GM19438 (cell line): ENCODE measurements around the gene ASPN.

Experiments
- ATAC-seq: cut with Tn5 transposase; IDR thresholded peaks from one replicate; pipeline ENCODE4 v1.9.1; 2021; ENCODE audit warnings: low read depth; ENCODE audit not compliant: unreplicated experiment

The ASPN gene

DNA sequence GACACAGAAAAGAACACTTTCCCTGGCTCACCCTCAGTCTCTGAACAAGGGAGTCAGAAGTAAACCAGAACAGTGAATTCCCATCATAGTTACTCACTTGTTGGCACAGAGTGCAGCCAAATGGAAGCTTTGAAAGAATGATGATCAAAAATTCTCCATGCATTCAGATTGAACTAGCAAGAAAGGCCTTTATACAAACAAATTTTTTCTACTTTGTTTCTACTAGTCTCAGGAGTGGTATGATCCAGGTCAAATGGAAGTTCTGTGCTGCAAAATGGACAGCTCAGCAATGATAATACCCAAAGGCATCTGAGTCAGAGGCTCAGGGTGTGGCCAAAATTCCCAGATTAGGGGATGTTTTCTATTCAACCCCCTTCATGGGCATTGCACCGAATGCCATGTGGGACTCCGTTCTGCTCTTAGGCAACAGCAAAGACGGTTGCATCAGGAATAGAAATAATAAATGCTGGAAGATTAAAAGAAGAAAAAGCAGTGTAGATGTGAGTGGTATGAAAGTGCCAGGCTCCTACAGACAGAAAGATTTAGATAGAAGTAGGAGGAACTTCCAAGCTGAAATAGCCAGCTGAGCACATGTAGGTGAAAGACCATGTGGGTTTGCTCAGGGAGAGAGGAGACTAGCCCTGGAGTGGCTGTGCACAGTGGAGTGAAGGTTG, 24.0 kb upstream of the ASPN start:
- no peak for ATAC-seq

- ATAC-seq = no peak
Measured at GRCh38 chr9:92504881-92505280, 22.6 kb upstream of the ASPN start.

DNA sequence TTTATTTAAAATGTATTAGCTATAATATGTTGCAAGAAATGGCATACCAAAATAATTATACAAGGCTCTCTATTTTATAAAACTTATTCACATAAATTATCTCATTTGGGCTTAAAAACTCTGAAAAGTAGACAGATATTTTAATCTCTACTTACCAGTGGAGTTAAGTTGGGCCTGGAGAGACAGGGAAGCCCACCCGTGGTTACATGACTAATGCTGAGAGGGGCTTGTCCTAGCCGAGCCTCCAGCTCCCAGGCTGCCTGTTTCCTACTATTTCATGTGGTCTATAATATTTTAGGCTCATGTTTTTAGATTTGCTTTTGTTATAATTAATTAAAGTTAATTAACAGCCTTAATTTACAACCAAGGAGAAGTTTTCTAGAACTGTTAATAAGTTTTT, 20.9 kb upstream of the ASPN start:
- no peak for ATAC-seq

- ATAC-seq = no peak
Measured at GRCh38 chr9:92501671-92502393, 19.5 kb upstream of the ASPN start.

- no peak for ATAC-seq
Measured at GRCh38 chr9:92500725-92501124, 18.4 kb upstream of the ASPN start.

- ATAC-seq = no peak
Measured at GRCh38 chr9:92499701-92500100, 17.4 kb upstream of the ASPN start.

DNA sequence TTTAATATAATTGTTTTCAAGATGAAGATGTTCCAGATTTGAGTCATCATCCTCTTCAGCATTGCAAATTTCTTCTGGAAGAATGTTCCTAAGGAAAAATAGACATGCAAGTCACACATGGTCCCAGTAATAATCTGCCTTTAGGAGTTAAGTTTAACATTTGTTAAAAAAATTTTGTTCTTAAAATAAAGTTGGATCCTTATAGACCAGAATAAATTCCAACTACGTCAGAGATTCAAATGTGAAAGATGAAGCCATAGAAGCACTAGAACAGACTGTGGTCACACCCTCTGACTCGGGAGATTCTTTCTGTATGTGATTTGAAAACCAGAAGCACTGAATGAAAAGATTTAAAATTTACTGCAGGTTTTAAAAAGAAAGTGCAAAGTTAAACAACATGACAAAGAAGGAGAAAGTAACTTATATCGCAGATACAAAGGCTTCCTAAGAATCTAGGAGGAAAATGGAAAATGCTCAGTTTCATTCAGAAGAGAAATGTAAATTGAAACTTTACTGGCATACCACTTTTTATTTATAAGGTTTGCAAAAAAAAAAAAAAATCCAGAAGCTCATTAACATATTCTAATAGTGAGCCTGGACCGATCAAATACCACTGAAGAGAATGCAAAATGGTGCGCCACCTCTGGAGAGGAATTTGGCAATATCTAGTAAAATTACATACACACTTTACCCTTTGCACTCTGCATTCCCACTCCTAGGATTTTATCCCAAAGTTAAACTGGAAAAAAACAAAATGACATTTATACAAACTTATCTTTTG, 14.3 kb upstream of the ASPN start:
- no peak for ATAC-seq

DNA sequence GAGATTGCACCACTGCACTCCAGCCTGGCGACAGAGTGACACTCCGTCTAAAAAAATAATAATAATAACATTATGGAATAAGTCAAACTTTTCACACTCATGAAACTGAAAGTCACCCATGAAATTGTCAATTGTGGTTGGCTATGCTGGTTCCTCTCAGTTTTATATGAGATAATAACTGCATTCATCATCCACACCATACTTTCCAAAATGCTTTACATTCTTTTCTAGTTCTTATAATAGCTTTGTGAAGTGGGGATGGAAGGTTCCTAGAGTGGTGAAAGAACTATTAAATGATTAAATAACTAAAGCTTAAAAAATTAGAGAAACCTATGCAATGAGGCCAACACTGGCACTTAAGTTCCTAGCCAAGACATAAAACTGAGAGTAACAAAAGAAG, 12.6 kb upstream of the ASPN start:
- no peak for ATAC-seq

GRCh38 chr9:92493749-92494387, 11.6 kb upstream of the ASPN start:
- ATAC-seq = no peak

- ATAC-seq = no peak
Measured at GRCh38 chr9:92492781-92493401, 10.6 kb upstream of the ASPN start.

DNA sequence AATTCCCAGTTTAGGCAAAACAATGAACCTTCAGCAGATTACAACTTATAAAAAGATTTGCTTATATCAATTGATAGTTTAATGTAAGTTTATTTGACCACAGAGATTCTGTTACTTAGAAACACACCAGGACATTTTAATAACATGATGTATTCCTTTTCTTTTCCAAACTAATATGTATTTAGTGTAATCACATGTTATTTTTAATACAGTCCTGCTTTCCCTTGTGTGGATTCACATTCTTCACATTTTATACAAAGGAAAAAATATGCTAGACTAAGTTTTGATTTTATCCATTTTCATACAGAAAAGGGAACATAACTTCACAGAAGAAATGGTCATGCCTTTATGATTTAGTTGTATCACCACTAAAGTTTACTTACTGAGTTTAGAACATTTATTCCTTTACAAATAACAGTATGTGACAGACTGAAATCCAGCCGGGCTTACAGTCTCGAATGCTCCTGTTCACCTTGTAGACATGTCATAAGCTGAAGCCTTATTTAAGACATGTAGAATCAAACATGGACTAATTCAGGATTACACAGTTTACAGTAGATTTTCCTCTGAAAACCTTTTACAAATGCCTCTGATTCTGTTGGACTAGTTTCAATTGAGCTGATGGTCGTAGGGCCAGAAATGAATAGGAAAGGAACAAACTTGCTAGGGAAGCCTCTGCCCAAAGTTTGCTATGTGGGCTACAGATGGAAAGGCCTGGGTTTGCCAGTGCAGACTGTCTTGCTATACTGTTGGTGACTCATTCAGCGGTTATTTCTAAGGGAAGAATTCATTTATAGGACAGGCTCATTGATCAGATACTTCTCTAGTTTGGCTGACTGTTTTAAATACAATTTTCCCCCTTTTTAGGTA, 6.6 kb upstream of the ASPN start:
- ATAC-seq = no peak

DNA sequence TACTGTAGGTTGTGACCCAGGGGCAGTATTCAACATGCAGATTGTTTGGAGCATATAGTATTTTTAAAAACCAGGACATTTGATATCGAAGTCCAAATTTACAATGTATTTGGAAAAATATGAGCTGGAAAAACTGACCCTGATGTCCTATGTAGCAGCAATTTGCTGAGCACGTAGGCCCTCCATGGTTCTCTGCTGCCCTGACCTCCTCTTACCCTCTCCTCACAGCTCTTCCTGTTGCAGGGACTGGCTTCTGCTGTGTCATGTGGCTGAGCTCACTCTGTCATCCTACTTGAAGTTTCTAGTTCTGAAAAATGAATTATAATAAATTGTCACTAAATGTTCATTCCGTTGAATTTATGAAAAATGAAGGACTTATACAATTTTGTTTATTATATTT, 4.1 kb upstream of the ASPN start:
- no peak for ATAC-seq

GRCh38 chr9:92484563-92484962, 2.3 kb upstream of the ASPN start:
- ATAC-seq = no peak

- no peak for ATAC-seq
Measured at GRCh38 chr9:92483627-92484545, 1.6 kb upstream of the ASPN start.

DNA sequence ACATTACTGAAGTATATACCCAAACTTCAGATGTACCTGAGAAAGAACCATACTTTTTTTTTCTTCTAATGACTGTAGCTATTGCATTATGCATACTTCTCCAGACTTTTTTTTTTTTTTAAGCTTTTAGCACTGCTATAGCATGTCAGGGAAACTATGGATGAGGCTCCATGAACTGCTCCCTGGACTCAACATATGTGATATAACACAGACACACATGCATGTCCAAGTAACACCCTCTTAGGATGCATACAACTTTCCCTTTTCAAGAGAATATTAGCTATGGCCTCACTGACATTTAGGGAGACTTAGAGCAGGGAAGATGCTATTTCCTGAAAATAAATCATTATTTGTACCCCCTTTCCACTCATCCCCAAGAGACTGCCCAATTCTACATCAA, 499 bp upstream of the ASPN start:
- ATAC-seq = no peak

- no peak for ATAC-seq
Measured at GRCh38 chr9:92480986-92481633, 1.2 kb downstream of the ASPN start.

- ATAC-seq = no peak
Measured at GRCh38 chr9:92480291-92480771, 2.0 kb downstream of the ASPN start.

GRCh38 chr9:92479346-92479745, 3.0 kb downstream of the ASPN start:
- no peak for ATAC-seq
